NCI-H2081 treated with DMSO at 0.1 percent for 48 hours (cell line): ENCODE data around the gene MACROD1.
"Not testable (repeated sequence)": the region's sequence is repeated elsewhere in the genome, so short reads cannot be mapped to it uniquely, and the experiment has no call there.

Experiments
- DNase-seq: peaks from one replicate; lab custom pipeline; 2025; lab: John Stamatoyannopoulos, UW

Gene MACROD1

DNA sequence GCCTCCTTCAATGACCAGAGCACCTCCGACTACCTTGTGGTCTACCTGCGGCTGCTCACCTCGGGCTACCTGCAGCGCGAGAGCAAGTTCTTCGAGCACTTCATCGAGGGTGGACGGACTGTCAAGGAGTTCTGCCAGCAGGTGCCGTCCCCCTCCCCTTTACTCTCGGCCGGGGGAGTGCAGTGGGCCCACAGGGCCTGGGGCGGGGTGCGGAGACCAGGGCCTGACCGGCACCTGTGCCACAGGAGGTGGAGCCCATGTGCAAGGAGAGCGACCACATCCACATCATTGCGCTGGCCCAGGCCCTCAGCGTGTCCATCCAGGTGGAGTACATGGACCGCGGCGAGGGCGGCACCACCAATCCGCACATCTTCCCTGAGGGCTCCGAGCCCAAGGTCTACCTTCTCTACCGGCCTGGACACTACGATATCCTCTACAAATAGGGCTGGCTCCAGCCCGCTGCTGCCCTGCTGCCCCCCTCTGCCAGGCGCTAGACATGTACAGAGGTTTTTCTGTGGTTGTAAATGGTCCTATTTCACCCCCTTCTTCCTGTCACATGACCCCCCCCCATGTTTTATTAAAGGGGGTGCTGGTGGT is 168.7 kb downstream of the MACROD1 start:
- no peak for DNase-seq

DNA sequence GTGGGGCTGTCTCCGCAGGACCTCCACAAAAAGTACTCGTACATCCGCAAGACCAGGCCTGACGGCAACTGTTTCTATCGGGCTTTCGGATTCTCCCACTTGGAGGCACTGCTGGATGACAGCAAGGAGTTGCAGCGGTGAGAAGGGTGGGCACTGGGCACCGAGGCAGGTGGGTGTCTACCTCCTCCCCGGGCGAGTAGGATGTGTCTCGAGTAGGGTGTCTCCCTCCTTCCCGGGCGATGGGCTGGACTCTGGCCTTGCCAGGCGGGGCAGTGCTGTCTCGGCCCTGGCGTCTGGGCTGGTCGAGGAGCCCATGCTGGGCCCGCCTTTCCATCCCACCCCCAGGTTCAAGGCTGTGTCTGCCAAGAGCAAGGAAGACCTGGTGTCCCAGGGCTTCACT is 169.4 kb downstream of the MACROD1 start:
- DNase-seq = no peak

DNA sequence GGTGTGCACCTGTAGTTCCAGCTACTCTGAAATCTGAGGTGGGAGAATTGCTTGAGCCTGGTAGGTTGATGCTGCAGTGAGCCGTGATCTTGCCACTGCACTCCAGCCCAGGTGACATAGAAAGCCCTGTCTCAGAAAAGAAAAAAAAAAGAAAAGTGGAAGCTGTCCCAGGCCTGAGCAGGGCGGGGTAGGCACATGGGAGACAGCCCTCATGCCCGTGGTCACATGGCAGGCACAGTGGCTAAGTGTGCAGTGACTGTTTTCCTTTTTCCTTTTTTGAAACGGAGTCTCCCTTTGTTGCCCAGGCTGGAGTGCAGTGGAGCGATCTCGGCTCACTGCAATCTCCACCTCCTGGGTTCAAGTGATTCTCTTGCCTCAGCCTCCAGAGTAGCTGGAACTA is 171.9 kb downstream of the MACROD1 start:
- DNase-seq = no peak

DNA sequence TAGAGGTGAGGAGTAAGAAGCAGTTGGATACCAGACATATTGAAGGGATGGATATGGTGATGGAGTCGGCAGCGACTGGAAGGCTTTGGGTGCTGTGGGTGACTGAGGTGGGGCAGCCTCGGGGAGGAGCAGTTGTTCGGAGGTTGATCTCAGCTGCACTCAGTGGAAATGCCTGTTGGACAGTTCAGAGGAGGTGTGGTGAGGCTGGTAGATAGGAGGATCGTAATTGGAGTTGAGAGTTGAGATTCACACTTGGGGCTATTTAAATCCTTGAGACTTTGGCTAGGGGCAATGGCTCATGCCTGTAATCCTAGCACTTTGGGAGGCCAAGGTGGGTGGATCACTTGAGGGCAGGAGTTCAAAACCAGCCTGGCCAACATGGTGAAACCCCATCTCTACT is 172.8 kb downstream of the MACROD1 start:
- no peak for DNase-seq

DNA sequence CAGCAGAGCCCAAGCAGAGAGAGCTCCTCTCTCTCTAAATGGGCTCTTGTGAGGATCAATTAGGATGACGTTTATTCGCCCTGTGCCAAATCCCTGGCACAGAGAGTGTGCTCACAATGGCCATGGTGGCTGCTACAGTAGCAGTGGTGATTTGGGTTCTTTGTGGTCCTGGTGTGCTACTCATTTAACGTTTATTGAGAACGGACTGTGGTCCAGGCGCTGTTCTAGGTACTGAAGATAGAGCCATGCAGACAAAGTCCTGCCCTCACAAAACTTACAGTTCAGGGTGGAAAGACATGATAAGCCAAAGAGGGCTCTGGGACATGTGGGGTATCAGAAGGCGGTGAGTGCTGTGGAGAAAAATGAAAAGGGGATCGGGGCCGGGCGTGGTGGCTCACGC is 174.4 kb downstream of the MACROD1 start:
- no peak for DNase-seq

DNA sequence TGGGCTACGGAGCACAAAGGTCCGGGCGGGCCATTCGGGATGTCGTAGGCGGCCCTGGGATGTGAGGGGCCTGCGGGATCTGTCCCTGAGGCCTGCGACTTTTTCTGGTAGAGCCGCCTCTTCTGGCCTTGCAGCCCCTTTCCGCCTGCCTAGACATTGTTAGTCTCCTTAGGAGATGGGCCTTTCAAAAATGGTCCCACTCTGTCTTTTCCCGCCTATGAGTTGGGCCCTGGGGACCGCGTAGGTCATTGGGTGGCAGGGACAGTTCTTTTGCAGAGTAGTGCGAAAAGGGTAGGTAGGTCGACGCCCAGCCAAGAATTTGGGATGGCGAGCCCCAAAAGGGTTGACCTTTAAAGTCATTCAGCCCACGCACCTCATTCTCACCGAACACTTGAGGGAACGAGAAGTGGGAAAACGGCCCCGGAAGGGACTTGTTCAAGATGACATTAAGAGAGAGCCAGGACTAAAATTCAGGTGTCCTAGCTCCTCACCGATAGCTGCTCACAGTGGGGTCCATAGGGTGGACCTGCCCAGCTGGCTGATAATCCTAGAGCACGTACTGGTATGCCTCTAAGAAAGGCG is 178.9 kb downstream of the MACROD1 start:
- no peak for DNase-seq

DNA sequence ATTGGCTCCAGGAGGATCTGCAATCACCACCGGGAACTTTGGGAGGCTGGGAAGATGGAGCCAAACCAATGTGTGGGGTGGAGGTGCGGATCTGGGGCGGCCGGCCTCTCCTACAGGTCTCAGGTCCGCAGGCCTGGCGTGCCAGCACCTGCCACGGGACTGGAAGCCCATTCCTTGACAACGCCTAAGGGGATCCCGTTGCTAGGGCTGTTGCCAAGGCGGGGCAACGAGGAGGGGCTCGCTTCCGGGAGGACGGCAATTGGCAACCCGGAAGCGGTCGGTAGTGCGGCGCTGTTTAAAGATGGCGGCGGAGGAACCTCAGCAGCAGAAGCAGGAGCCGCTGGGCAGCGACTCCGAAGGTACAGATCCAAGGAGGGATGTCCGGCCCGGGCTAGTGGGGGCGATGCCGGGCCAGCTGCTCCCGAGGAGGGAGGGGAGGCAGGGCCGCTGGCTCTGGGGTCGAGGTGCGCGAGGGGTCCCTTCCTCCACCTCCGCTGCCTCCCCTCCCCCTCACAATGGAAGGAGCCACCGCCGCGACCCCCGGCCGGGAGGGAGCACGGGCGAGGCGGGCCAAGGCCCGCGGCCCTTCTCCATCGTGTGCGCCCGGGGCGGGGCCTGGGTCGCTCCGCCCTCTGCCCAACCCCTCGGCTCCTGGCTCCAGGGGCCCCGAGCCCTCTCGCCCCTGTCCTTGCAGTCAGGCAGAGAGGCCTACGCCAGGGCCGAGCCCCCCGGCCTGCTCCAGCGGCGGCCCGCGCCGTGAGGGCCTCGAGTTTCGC is 179.6 kb downstream of the MACROD1 start, which contains the start of gene OTUB1:
OTUB1 (plus strand) TSS at position 283 of the 776 bp plus-strand sequence; CDS start at position 302, 19 bp downstream.
- DNase-seq = peak; percentile 80

DNA sequence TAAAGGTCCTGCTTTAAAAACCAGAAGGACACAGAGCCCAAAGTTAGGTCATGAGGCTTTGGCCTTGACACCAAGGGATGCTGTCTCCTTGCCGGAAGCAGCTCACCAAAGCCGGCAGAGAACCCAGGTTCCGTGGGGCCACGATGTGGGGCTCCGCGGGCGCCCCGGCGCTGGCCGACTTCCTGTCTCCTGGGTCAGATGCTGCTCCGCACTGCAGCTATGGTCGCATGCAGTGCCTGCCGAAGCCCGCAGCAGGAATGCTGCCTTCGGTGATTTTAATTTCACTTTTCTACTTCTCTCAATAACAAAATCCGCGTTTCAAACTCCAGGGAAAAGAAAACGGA is 180.1 kb downstream of the MACROD1 start:
- no peak for DNase-seq

DNA sequence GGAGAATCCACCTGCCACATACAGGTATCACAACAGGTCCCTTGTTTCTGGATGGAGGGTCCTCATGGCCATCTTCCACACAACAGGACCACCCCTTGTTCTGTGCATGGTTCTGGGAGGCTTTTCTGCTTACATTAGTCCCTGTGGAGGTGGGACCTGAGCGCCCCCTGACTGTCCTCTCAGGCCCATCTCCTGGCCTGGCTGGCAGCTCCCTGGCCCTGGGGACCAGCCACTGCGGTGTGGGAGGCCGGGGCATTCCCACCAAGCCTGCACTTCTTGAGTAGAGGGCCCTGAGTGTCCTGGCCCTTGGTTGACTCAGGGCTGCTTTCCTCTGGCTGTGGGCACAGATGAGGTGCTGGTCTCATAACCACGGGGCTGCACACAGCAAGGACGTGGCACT is 186.5 kb downstream of the MACROD1 start:
- no peak for DNase-seq

DNA sequence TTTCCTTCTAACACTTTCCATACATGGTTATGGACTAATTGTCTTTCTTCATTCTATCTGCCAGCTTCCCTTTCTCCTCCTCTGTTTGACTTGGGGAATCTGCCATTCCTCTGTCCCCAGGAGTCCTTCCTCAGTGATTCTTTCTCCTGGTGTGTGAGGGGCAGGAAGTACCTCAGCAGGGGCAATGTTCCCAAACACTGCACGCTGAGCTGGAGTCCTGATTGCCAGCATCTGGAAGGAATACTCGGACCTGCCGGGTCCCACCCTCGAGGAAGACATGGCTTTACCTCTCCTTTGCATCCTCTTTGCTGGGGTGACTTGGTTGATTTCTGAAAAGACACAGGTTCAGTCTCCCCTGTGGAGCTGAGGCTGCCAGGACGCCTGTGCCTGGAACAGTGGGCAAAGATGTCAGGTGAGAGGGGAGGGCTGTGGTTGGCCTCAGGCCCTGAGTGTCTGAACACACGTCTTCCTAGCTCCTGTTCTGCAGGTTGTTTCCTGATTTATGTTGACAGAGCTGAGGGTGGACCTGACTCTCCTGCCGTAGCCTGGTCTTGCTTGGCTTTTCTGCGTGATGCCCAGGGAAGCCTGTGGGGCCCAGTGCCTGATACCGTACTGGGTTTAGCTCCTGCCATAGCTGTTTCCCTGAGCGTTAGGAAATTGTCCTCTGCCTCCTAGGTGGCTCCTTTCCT is 187.2 kb downstream of the MACROD1 start:
- no peak for DNase-seq

DNA sequence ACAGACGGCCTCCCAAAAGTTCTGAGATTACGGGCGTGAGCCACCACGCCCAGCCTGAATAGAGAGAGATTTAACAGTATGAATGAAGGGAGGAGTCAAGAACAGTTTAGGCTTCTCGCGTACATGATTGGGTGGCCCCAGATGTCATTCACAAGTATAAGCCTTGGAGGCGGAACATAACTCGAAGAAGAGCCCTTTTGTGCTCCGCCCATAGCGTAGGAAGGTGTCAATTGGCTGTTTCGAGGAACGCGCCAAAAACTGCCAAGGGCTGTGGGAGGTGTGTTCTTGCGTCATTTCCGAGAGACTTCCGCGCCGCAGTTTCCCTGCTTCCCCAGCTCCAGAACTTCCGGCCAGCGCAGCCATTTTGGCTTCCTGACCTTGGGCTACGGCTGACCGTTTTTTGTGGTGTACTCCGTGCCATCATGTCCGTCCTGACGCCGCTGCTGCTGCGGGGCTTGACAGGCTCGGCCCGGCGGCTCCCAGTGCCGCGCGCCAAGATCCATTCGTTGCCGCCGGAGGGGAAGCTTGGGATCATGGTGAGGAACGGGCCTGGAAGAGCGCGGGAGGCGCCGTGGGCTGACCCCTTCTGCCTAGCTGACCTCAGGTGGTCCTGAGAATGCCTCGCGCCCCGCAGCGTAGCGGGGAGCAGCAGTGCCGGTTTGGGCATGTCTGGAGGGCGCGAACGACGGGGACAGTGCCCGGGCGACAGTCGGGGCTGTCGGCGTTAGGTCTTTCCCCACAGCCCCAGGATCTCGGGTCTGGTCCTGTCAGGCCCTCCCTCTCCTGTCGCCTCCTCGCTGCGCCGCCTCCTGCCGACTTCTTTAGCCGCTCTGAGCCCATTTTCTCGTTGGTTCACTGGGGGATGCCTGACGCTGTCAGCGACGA is 191.4 kb downstream of the MACROD1 start, which contains the start of gene COX8A:
COX8A (plus strand) TSS at position 362 of the 885 bp plus-strand sequence; CDS start at position 423, 61 bp downstream.
- peak; percentile 98 for DNase-seq

DNA sequence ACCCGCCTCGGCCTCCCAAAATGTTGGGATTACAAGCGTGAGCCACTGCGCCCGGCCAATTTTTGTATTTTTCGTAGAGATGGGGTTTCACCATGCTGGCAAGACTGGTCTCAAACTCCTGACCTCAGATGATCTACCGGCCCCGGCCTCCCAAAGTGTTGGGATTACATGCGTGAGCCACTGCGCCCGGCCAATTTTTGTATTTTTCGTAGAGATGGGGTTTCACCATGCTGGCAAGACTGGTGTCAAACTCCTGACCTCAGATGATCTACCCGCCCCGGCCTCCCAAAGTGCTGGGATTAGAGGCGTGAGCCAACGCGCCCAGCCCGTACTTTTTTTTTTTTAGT is 192.0 kb downstream of the MACROD1 start:
- not testable (repeated sequence) for DNase-seq

DNA sequence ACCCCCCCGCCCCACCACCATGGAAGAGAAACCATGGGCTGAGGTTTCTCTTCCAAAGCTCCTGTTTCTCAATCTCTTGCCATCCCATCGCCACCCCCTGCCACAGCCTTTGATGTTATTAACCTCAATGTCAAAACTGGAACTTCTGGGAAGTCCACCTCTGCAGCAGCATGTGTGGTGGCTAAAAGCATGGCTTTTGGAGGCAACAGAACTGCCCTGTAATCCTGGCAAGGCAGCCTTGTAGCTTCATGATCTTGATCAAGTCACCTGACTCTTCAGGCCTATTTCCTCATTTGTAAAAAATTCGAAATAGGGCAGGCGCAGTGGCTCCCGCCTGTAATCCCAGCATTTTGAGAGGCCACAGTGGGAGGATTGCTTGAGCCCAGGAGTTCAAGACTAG is 195.0 kb downstream of the MACROD1 start:
- DNase-seq = no peak

DNA sequence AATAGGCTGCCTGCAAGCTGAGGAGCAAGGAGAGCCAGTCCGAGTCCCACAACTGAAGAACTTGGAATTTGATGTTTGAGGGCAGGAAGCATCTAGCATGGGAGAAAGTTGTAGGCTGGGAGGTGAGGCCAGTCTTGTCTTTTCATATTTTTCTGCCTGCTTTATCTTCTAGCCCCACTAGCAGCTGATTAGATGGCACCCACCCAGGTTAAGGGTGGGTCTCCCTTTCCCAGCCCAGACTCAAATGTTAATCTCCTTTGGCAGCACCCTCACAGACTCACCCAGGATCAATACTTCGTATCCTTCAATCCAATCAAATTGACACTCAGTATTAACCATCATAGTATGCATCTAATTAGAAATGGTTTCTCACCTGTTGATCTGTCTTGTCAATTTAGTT is 196.5 kb downstream of the MACROD1 start:
- DNase-seq = no peak

DNA sequence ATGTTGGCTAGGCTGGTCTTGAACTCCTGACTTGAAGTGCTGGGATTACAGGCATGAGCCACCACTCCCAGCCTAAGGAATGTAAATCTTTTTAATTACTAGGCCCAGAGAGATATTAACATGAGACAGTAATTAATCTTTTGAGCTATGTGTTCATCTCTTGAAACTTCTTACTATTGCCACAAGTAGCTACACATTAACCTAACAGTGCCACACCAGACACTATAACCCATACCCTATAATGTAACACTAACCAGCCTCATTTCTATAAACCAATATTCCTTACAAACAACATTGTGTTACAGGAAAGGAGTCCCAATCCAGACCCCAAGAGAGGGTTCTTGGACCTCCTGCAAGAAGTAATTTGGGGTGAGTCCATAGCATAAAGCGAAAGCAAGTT is 199.5 kb downstream of the MACROD1 start:
- DNase-seq = no peak

DNA sequence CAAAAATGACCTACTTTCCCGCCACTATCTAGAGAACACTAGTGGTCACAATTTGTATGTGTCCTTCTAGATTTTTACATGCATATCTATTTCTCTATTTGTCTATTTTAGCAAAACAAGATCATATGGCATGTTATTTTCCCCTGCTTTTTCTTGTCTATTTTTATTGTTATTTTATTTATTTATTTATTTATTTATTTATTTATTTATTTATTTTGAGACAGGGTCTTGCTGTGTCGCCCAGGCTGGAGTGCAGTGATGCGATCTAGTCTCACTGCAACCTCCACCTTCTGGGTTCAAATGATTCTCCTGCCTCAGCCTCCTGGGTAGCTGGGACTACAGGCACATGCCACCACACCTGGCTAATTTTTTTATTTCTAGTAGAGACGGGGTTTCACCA is 202.0 kb downstream of the MACROD1 start:
- DNase-seq = not testable (repeated sequence)

DNA sequence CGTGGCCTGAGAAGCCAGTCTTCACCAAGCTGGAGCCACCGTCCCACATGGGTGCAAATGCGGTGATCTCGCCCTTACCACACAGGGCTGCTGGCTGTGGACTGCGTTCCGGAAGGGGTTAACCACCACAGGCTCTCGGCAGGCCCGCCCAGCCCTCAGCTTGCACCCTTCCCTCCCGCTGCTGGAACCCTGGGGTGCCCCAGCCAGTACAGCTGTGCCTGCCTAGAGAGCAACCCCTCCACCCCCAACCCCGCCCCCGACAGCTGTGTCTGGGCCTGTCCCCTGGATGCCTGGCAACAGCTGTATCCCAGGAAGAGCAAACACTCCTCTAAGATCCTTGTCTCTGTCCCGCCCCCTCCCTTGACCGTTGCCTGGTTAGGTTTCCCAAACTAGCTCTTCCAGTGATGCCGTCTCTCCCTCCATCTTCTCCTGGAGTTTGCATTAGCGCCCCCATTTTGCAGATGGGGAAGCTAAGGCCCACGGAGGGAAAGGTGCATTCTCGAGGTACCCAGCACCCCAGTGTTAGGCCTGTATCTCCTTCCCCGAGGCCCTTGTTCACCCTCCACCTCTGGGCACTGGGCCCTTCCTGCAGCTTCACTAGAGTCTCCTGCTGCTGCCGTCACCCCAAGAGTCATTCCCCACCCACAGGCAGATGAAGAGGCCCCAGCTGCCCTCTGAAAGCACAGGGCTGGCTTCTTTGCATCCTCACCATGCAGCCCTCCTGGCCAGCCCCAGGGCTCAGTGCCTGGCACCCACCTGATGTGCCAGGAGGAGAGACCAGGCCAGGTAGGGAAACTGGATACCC is 204.1 kb downstream of the MACROD1 start:
- DNase-seq = no peak

DNA sequence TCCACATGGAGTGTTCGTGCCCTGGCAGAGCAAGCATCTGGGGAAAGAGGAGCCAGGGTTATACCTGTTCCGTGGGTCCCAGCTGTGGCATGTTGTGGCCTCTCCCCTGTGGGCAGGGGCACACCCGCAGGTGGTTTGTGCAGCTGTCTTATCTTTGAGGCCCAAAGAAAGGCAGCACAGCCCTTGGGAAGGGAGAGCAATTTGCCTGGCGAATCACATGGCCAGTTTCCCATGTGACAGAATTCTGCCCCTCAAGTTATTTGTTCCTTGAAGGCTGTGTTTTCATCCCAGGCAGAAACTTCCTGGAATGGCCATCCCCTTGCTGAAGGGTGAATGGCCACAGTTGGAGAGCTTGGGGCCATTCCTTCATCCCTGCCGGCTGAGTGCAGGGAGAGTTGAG is 207.9 kb downstream of the MACROD1 start:
- no peak for DNase-seq

DNA sequence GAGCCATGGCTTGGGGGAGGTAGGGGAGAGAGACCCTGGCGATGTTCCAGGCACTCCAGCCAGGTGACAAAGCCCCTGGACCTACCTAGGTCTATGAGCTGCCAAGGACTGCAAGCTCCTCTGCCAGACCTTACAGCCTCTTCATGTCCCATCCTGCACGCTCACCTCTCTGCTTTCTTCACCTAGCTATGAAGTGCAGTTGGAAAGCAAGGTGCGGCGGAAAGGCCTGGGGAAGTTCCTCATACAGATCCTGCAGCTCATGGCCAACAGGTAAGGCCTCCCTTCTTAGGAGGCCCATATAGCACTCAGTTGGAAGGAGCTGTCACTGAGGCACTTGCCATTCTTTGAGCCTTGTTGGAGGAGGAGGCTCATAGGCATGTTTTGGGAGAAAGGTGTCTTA is 213.3 kb downstream of the MACROD1 start:
- no peak for DNase-seq

DNA sequence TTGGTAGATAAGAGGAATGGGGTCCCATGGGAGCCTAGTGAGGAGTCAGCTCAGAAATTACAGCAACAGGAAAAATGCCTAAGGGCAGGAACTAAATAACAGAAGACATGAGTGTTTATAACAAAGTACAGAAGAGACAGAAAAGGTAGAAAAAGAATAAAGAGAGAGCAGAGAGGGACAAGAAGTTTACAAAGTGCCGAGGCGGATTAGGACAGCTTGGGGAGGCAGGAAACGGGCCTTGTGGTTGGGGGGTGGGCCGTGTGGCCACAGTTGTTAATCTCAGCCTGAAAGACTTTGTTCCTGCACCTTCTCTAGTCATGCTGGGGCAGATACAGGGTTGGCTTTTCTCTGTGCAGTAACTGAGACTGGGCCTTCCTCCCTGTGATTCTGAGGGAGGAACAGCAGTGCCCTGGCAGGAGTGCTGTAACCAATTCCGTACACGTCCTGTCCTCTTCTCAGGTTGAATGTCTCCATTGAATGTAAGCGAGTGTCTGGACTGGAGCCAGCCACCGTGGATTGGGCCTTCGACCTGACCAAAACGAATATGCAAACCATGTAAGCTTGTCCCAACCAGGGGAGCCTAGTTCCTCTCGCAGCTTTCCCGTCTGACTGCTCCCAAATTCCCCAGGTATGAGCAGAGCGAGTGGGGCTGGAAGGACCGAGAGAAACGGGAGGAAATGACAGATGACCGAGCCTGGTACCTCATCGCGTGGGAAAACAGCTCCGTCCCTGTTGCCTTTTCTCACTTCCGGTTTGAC is 214.0 kb downstream of the MACROD1 start:
- no peak for DNase-seq
